ENCODE data around the gene MICU1. TPM values are rescaled to one million over a fixed set of nuclear protein-coding genes. Genes with fewer than 3 reads are reported as not detected.

The MICU1 gene
- total and polyA plus RNA-seq, 2 of the 13 experiments (the other 11 are each of a cell fraction or from before 2014, with no cell fraction given): 32.5 to 56.1 TPM

DNA sequence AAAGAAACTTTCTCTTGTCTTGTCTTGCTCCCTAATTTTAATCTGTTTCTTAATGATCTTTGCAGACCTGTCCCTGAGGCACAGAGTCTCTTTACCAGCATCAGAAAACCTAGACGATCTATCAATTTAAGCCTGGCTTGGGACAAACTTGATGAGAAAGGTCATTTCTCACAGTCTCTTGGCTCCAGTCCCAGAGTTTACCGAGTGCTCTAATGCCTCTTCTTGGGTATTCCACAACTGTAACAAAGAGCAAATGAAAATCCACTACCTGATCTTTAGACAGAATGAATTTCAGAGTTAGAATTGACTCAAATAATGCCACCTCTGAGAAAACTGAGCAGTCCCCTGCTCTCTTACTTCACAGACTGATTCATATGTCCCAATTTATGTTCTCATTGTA, 164.8 kb downstream of the MICU1 start:
- in situ Hi-C loops (cut with HindIII; ENCODE audit: extremely low pct_ligation_motif_present, low pct_unique_long_range_greater_than_20kb): no loop called here
- no peak for ATAC-seq

More for the DNA sequence above, 164.8 kb downstream of the MICU1 start:
- intact Hi-C loops (cut with micrococcal nuclease; ENCODE audit: unreplicated experiment): no loop called here
- Histone ChIP-seq H3K9me3 (ENCODE audit: low read length) (no peaks in the 10 kb centered on the region), H3K27ac (ENCODE audit: extremely low read length, insufficient read depth, low read length) (no peak overlapping the region), H3K79me2 (ENCODE audit: insufficient read depth, low read length) (no peaks in the 10 kb centered on the region), H3K4me1 (ENCODE audit: insufficient read depth, low read length) (peaks cover 7% of the 10 kb centered on the region), H3K4me2 (ENCODE audit: low read depth, low read length) (no peak overlapping the region), H3K9ac (ENCODE audit: insufficient read depth, low read depth, low read length) (no peak overlapping the region), H3K4me3 (replicated peaks in 1 of 3; ENCODE audit: insufficient read depth in 1 of 3, low read depth in 2 of 3, low read length in 3 of 3) (no peak overlapping the region), H3K36me3 (replicated peaks in 1 of 2; ENCODE audit: control insufficient read depth in 1 of 2, insufficient read depth in 2 of 2, low read length in 2 of 2) (peaks cover 1 to 14% of the 10 kb centered on the region in 2 experiments; a peak in 2 of 5 replicates), H3K27me3 (ENCODE audit: control insufficient read depth in 1 of 2, insufficient read depth in 2 of 2, low read length in 2 of 2) (no peaks in the 10 kb centered on the region), H4K20me1 (ENCODE audit: insufficient read depth, low read length) (no peaks in the 10 kb centered on the region), H2AFZ (ENCODE audit: low read length) (no peak overlapping the region)
- TF ChIP-seq ZNF138 (CRISPR knock-in tag; IDR thresholded peaks at IDR 0.05; ENCODE audit: low read depth): no peak
- no peak for TF ChIP-seq KLF6 (CRISPR knock-in tag; IDR thresholded peaks at IDR 0.05)
- TF ChIP-seq TP53 (CRISPR knock-in tag; conservative IDR thresholded peaks at IDR 0.05): no peak
- TF ChIP-seq EED (CRISPR knock-in tag; IDR thresholded peaks at IDR 0.05): no peak
- TF ChIP-seq BCL6 (CRISPR knock-in tag; IDR thresholded peaks at IDR 0.05): no peak
- TF ChIP-seq YEATS2 (CRISPR knock-in tag; IDR thresholded peaks at IDR 0.05; ENCODE audit: borderline replicate concordance): no peak
- TF ChIP-seq NFYC (CRISPR knock-in tag; IDR thresholded peaks at IDR 0.05): no peak
- TF ChIP-seq, protein P1, sequence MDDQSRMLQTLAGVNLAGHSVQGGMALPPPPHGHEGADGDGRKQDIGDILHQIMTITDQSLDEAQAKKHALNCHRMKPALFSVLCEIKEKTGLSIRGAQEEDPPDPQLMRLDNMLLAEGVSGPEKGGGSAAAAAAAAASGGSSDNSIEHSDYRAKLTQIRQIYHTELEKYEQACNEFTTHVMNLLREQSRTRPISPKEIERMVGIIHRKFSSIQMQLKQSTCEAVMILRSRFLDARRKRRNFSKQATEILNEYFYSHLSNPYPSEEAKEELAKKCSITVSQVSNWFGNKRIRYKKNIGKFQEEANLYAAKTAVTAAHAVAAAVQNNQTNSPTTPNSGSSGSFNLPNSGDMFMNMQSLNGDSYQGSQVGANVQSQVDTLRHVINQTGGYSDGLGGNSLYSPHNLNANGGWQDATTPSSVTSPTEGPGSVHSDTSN (CRISPR knock-in tag; IDR thresholded peaks at IDR 0.05; ENCODE audit: borderline replicate concordance): no peak
- TF ChIP-seq, protein P2, sequence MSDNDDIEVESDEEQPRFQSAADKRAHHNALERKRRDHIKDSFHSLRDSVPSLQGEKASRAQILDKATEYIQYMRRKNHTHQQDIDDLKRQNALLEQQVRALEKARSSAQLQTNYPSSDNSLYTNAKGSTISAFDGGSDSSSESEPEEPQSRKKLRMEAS (IDR thresholded peaks at IDR 0.05): no peak
- TF ChIP-seq PRMT3 (CRISPR knock-in tag; IDR thresholded peaks at IDR 0.05; ENCODE audit: borderline replicate concordance, low read depth): no peak
- no peak for TF ChIP-seq KLF16 (CRISPR knock-in tag; IDR thresholded peaks at IDR 0.05)
- no peak for TF ChIP-seq MZF1 (CRISPR knock-in tag; IDR thresholded peaks at IDR 0.05; ENCODE audit: borderline replicate concordance)
- no peak for TF ChIP-seq NAIF1 (CRISPR knock-in tag; IDR thresholded peaks at IDR 0.05; ENCODE audit: borderline replicate concordance)
- no peak for TF ChIP-seq ZNF343 (CRISPR knock-in tag; IDR thresholded peaks at IDR 0.05)
- TF ChIP-seq ZMYM3 (CRISPR knock-in tag; IDR thresholded peaks at IDR 0.05): no peak
- TF ChIP-seq, protein P3, sequence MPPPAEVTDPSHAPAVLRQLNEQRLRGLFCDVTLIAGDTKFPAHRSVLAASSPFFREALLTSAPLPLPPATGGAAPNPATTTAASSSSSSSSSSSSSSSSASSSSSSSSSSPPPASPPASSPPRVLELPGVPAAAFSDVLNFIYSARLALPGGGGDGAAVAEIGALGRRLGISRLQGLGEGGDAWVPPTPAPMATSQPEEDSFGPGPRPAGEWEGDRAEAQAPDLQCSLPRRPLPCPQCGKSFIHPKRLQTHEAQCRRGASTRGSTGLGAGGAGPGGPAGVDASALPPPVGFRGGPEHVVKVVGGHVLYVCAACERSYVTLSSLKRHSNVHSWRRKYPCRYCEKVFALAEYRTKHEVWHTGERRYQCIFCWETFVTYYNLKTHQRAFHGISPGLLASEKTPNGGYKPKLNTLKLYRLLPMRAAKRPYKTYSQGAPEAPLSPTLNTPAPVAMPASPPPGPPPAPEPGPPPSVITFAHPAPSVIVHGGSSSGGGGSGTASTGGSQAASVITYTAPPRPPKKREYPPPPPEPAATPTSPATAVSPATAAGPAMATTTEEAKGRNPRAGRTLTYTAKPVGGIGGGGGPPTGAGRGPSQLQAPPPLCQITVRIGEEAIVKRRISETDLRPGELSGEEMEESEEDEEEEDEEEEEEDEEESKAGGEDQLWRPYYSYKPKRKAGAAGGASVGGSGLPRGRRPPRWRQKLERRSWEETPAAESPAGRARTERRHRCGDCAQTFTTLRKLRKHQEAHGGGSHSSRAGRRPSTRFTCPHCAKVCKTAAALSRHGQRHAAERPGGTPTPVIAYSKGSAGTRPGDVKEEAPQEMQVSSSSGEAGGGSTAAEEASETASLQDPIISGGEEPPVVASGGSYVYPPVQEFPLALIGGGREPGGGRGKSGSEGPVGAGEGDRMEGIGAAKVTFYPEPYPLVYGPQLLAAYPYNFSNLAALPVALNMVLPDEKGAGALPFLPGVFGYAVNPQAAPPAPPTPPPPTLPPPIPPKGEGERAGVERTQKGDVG (CRISPR knock-in tag; IDR thresholded peaks at IDR 0.05; ENCODE audit: borderline replicate concordance): no peak
- no peak for TF ChIP-seq KMT2A (CRISPR knock-in tag; IDR thresholded peaks at IDR 0.05)
- ChIA-PET POLR2A (no interaction called here), CTCF (ENCODE audit: low intra/inter-chr PET ratio, low total read pairs) (no interaction called here)
- DNase-seq (ENCODE audit: low spot score) (no peak), FAIRE-seq (no peak)
- no TSS peak for BruUV-seq (replicated peaks)
- 70% methylated on average over 2 of the region's 2 CpGs for WGBS (ENCODE audit: low lambda C conversion rate)

Data from HepG2 (cell line).